Keratinocyte (primary cell): ENCODE measurements around the gene HDAC9. TPM values are rescaled to one million over a fixed set of nuclear protein-coding genes. Genes with fewer than 3 reads are reported as not detected.

Experiments
- DNase-seq: peaks from one replicate; pipeline ENCODE4 v3.0.0-alpha.2; 2011; ENCODE audit warnings: low read depth, missing footprints, low spot score
- FAIRE-seq: peaks from 2 replicates; lab custom pipeline; 2011; peaks lifted over from hg19 to GRCh38; lab: Jason Lieb, UNC
- H2AFZ ChIP-seq: 2 replicates; pipeline ENCODE4 v1.6.0; 2012; ENCODE audit warnings: low read length, control low read depth, inconsistent platforms; ENCODE audit not compliant: control insufficient read depth
- H3K27ac ChIP-seq: 2 replicates; pipeline ENCODE4 v1.5.1; 2011; ENCODE audit warnings: low read length; ENCODE audit not compliant: control insufficient read depth, insufficient read depth
- H3K27me3 ChIP-seq: 3 replicates; pipeline ENCODE4 v1.6.0; 2011; ENCODE audit warnings: low read length; ENCODE audit not compliant: control insufficient read depth, insufficient read depth; ENCODE audit errors: extremely low read depth
- H3K36me3 ChIP-seq, 2 experiments: 2 replicates in 1 of 2; 3 replicates in 1 of 2; pipeline ENCODE4 v1.5.1; 2011; ENCODE audit warnings: low read length in 2 of 2, mild to moderate bottlenecking in 1 of 2; ENCODE audit not compliant: control insufficient read depth in 2 of 2, insufficient read depth in 2 of 2; ENCODE audit errors: extremely low read depth in 1 of 2
- H3K4me1 ChIP-seq: 3 replicates; pipeline ENCODE4 v1.5.1; 2011; ENCODE audit warnings: low read length; ENCODE audit not compliant: control insufficient read depth, insufficient read depth; ENCODE audit errors: extremely low read depth
- H3K4me2 ChIP-seq: 3 replicates; pipeline ENCODE4 v1.6.0; 2011; ENCODE audit warnings: low read depth, low read length; ENCODE audit not compliant: control insufficient read depth, insufficient read depth; ENCODE audit errors: extremely low read depth
- H3K4me3 ChIP-seq, 3 experiments: fragments of 200-600 bp in 1 of 3; sonication (generic) in 1 of 3; 2 replicates in 2 of 3; 3 replicates in 1 of 3; pipeline ENCODE4 v1.5.1; 2011 to 2016; ENCODE audit warnings: low read length in 3 of 3, mild to moderate bottlenecking in 3 of 3, control low read depth in 2 of 3, inconsistent platforms in 1 of 3, low read depth in 1 of 3, mixed read lengths in 1 of 3, mixed run types in 1 of 3, moderate library complexity in 1 of 3; ENCODE audit not compliant: control insufficient read depth in 2 of 3, insufficient read depth in 2 of 3; ENCODE audit errors: extremely low read depth in 1 of 3
- H3K79me2 ChIP-seq: 2 replicates; pipeline ENCODE4 v1.6.0; 2012; ENCODE audit warnings: low read length; ENCODE audit not compliant: control insufficient read depth, insufficient read depth
- H3K9ac ChIP-seq: 3 replicates; pipeline ENCODE4 v1.6.0; 2011; ENCODE audit warnings: low read length; ENCODE audit not compliant: control insufficient read depth, insufficient read depth; ENCODE audit errors: extremely low read depth
- H3K9me1 ChIP-seq: 3 replicates; pipeline ENCODE4 v1.6.0; 2011; ENCODE audit warnings: low read length; ENCODE audit not compliant: control insufficient read depth, insufficient read depth; ENCODE audit errors: extremely low read depth
- H3K9me3 ChIP-seq: 2 replicates; pipeline ENCODE4 v1.5.1; 2012; ENCODE audit warnings: low read depth, low read length; ENCODE audit not compliant: control insufficient read depth
- H4K20me1 ChIP-seq: 3 replicates; pipeline ENCODE4 v1.6.0; 2011; ENCODE audit warnings: low read length; ENCODE audit not compliant: control insufficient read depth, insufficient read depth; ENCODE audit errors: extremely low read depth
- EZH2 ChIP-seq: IDR thresholded peaks from one replicate; pipeline ENCODE4 v1.6.1; 2012; ENCODE audit warnings: inconsistent platforms, mild to moderate bottlenecking, low read length, moderate library complexity
- dilution Hi-C: fragments of 300-500 bp; cut with MboI; formaldehyde crosslinking; loops from one replicate; pipeline ENCODE4 v1.7.0; 2020; ENCODE audit warnings: low sequenced_read_pairs; ENCODE audit not compliant: extremely low pct_ligation_motif_present
- polyA plus RNA-seq, 5 experiments: library from polyadenylated mRNA; depleted of rRNA in 3 of 5; stranded (reverse) in 3 of 5; stranded (forward) in 1 of 5; unstranded in 1 of 5; fragments of >200 nt; gene quantifications; 1 replicate in 1 of 5; 2 replicates in 3 of 5; 3 replicates in 1 of 5; pipeline versions ENCODE4 v1.2.1 to v1.2.3, GENCODE V29; 2011 to 2012; ENCODE audit warnings: missing spikeins in 2 of 5, low read depth in 1 of 5, low replicate concordance in 1 of 5
- TF ChIP-seq, protein P1 (sequence below), 3 experiments: IDR thresholded peaks in 1 of 3; conservative IDR thresholded peaks in 1 of 3; optimal IDR thresholded peaks in 1 of 3; 2 replicates in 2 of 3; 3 replicates in 1 of 3; pipeline versions ENCODE3 to v1.5.1; 2011; ENCODE audit warnings: low read length in 3 of 3, mild to moderate bottlenecking in 3 of 3, moderate library complexity in 2 of 3, control low read depth in 1 of 3, inconsistent platforms in 1 of 3; ENCODE audit not compliant: insufficient read depth in 2 of 3; ENCODE audit errors: extremely low read depth in 1 of 3

Gene HDAC9
- polyA plus RNA-seq, 1 donor (not counting 4 experiments of a cell fraction or from before 2014, with no cell fraction given), result 24.6 TPM

DNA sequence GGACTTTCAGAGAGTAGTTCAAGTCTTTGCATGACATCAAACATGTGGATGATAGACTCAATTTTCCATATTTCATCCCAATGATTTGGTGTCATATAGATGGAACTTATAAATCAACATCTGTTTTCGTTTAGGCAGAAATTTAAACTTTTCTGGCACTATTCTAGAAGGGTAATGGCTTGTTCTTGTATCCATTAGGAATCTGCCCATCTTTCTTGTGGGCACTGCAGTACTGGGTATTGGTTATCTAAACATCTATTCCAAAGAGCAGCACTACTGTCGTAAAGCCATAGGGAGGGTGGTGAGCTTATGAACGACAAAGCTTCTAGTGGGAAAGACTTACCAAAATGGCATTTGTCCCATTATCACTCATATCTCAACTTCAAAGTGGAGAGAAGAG, 348.4 kb downstream of the HDAC9 start:
- FAIRE-seq, result no peak
- dilution Hi-C loops, result no loop called here
- H3K27me3 ChIP-seq, result no peaks in the 10 kb centered on the region
- no peaks in the 10 kb centered on the region for H4K20me1 ChIP-seq
- no peaks in the 10 kb centered on the region for H3K4me1 ChIP-seq
- H3K9me1 ChIP-seq, result no peaks in the 10 kb centered on the region
- H3K9ac ChIP-seq, result no peak overlapping the region
- H3K4me2 ChIP-seq, result no peak overlapping the region
- no peaks in the 10 kb centered on the region for H3K9me3 ChIP-seq
- H3K79me2 ChIP-seq, result no peaks in the 10 kb centered on the region
- H3K36me3 ChIP-seq, result no peaks in the 10 kb centered on the region
- no peak overlapping the region for H2AFZ ChIP-seq
- TF ChIP-seq EZH2, result no peak
- TF ChIP-seq, protein P1, sequence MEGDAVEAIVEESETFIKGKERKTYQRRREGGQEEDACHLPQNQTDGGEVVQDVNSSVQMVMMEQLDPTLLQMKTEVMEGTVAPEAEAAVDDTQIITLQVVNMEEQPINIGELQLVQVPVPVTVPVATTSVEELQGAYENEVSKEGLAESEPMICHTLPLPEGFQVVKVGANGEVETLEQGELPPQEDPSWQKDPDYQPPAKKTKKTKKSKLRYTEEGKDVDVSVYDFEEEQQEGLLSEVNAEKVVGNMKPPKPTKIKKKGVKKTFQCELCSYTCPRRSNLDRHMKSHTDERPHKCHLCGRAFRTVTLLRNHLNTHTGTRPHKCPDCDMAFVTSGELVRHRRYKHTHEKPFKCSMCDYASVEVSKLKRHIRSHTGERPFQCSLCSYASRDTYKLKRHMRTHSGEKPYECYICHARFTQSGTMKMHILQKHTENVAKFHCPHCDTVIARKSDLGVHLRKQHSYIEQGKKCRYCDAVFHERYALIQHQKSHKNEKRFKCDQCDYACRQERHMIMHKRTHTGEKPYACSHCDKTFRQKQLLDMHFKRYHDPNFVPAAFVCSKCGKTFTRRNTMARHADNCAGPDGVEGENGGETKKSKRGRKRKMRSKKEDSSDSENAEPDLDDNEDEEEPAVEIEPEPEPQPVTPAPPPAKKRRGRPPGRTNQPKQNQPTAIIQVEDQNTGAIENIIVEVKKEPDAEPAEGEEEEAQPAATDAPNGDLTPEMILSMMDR (optimal IDR thresholded peaks at IDR 0.05 in 1 of 3, IDR thresholded peaks at IDR 0.05 in 1 of 3, conservative IDR thresholded peaks at IDR 0.05 in 1 of 3; ENCODE audit: extremely low read depth in 1 of 3, insufficient read depth in 2 of 3, low read length in 3 of 3), result no peak
- no peak overlapping the region for H3K4me3 ChIP-seq
- DNase-seq, result no peak
- H3K27ac ChIP-seq, result no peak overlapping the region

DNA sequence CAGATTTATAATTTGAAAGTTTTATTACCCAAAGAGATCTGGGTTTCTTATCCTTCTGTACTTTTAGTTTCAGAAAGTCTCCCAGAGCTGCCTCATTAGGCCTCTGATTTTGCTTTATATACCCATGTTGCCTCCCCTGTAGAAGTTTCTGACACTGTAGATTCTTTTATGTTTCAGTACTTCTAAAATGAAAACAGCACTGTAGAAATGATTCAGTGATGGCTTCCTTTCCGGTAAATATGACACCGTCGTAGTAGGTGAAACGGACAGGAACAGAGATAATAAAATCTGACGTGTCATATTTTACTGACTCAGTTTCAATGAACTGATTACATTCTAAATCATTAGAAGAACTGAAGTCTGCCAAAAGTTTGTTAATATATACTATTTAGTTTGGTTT, 349.2 kb downstream of the HDAC9 start:
- H3K27ac ChIP-seq, result no peak overlapping the region
- H3K4me3 ChIP-seq, result no peak overlapping the region
- no peaks in the 10 kb centered on the region for H3K9me1 ChIP-seq
- no peaks in the 10 kb centered on the region for H3K27me3 ChIP-seq
- TF ChIP-seq EZH2, result no peak
- TF ChIP-seq, protein P1 (optimal IDR thresholded peaks at IDR 0.05 in 1 of 3, IDR thresholded peaks at IDR 0.05 in 1 of 3, conservative IDR thresholded peaks at IDR 0.05 in 1 of 3; ENCODE audit: extremely low read depth in 1 of 3, insufficient read depth in 2 of 3, low read length in 3 of 3), result no peak
- H3K9ac ChIP-seq, result no peak overlapping the region
- no peaks in the 10 kb centered on the region for H3K4me1 ChIP-seq
- no peak overlapping the region for H2AFZ ChIP-seq
- no peaks in the 10 kb centered on the region for H3K9me3 ChIP-seq
- no peak for FAIRE-seq
- H3K4me2 ChIP-seq, result no peak overlapping the region
- no peak for DNase-seq
- no peaks in the 10 kb centered on the region for H4K20me1 ChIP-seq
- dilution Hi-C loops, result no loop called here
- no peaks in the 10 kb centered on the region for H3K79me2 ChIP-seq
- no peaks in the 10 kb centered on the region for H3K36me3 ChIP-seq
